GM18870 (cell line): ENCODE measurements around the gene NRSN2.

ENCODE experiments used
- ATAC-seq: cut with Tn5 transposase; IDR thresholded peaks from one replicate; pipeline ENCODE4 v1.9.1; 2021; ENCODE audit warnings: moderate library complexity; ENCODE audit not compliant: unreplicated experiment

The NRSN2 gene

GRCh38 chr20:346640-347316, at the start of gene NRSN2:
Gene NRSN2, plus strand, starts transcription at chr20:347111. Its CDS starts 2,533 bp downstream, at chr20:349644.
- ATAC-seq: no peak

DNA sequence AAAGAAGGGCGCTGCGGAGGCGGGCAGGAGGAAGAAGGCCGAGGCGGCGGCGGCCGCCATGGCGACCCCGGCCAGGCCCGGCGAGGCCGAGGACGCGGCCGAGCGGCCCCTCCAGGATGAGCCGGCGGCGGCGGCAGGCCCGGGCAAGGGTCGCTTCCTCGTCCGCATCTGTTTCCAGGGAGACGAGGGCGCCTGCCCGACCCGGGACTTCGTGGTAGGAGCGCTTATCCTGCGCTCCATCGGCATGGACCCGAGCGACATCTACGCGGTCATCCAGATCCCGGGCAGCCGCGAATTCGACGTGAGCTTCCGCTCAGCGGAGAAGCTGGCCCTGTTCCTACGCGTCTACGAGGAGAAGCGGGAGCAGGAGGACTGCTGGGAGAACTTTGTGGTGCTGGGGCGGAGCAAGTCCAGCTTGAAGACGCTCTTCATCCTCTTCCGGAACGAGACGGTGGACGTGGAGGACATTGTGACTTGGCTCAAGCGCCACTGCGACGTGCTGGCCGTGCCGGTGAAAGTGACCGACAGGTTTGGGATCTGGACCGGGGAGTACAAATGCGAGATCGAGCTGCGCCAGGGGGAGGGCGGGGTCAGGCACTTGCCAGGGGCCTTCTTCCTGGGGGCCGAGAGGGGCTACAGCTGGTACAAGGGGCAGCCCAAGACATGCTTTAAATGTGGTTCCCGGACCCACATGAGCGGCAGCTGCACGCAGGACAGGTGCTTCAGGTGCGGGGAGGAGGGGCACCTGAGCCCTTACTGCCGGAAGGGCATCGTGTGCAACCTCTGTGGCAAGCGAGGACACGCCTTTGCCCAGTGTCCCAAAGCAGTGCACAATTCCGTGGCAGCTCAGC, 48.8 kb upstream of the NRSN2 start:
- peak; percentile 8 for ATAC-seq

DNA sequence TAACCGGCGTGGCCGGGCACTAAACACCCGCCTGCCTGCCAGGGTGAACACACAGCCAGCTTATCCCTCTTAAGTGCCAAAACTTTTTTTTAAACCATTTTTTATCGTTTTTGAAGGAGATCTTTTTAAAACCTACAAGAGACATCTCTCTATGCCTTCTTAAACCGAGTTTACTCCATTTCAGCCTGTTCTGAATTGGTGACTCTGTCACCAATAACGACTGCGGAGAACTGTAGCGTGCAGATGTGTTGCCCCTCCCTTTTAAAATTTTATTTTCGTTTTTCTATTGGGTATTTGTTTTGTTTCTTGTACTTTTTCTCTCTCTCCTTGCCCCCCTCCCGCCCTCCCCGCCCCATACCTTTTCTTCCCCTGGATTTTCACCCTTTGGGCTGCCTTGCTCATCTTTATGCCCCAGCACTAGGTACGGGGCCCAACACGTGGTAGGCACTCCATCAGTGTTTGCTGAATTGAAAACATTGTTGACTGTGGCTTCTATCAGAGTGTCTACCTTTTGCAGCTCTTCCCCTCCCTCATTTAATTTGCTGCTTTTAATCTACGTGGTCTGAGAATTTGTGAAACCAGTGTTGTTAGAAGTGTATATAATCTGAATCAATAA, 48.0 kb upstream of the NRSN2 start:
- no peak for ATAC-seq

- no peak for ATAC-seq
Observed at GRCh38 chr20:300345-300990, 46.4 kb upstream of the NRSN2 start.

- no peak for ATAC-seq
Observed at GRCh38 chr20:301886-302848, 44.7 kb upstream of the NRSN2 start.

DNA sequence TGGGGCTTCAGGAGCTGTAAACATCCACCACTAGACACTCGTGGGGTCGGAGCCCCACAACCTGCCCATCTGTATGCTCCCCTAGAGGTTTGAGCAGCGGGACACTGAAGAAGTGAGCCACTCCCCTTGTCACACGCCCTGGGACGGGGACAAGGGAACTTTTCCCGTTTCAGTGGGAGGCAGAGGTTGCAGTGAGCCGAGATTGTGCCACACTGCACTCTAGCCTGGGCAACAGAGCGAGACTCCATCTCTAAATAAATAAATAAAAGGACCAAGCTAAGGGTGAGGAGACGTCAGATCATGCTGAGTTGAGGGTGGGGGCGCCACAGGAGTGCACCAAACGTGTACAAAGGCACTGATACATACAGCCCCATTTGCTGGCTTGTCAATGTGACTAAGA, 41.2 kb upstream of the NRSN2 start:
- no peak for ATAC-seq

- no peak for ATAC-seq
Observed at GRCh38 chr20:308427-309038, 38.4 kb upstream of the NRSN2 start.

DNA sequence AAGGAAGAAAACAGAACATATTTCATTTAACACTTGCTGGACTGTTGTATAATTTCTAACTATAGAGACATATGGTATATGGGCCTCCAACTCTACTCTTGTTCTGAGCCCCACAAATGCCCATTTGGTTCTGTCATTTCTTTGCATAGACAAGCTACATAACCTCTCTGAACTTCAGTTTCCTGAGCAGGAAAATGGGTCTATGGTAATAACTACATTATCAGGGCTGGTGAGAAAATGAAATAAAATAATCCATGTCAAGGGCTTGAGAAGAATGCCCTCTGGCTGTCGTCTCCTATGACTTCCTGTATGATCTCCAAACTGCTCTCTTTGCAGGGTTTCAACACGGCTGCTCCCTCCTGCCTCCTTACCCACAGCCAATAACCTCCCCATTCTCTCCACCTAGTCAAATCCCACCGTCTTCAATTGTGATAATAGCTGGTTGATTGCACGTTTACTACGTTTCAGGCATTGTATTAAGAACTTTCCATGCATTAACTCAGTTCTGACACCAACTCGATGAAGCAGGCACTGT, 37.5 kb upstream of the NRSN2 start:
- ATAC-seq: no peak

DNA sequence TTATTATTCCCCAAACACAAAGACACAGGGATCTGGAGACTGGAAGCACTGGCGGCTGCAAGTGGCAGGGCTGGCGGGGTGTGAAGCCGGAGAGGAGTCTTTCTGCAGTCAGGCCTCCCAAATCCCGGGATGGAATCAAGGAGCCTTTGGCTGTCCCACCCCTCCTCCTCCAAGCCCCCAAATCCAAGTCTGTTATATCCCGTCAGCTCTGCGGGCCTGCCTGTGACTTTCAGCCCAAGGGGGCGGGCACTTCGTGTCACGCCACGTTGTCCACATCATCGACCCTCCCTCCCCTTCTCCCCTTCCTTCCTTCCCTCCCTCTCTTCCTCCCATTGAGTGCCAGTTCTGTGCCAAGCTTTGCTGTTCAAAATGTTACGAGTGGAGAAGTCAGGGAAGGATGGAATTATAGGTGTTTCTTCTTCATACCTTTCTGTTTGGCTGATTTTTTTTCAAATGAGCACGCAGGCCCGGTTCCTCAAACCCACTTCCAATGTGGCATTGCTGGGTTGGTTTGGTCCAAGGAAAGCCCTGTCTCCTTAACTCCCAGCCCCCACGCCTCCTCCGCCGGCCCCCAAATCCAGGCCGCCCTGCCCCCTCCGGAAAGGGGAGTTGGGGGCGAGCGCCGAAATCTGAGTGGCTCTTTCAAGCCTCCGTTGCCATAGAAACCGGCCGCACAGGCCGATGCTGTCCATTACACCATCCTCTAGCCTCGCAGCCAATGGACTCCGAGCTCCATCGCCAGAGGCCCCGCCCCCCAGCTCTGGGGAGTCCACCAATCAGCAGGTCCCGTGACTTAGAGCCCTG, 36.9 kb upstream of the NRSN2 start:
- peak; percentile 82 for ATAC-seq

DNA sequence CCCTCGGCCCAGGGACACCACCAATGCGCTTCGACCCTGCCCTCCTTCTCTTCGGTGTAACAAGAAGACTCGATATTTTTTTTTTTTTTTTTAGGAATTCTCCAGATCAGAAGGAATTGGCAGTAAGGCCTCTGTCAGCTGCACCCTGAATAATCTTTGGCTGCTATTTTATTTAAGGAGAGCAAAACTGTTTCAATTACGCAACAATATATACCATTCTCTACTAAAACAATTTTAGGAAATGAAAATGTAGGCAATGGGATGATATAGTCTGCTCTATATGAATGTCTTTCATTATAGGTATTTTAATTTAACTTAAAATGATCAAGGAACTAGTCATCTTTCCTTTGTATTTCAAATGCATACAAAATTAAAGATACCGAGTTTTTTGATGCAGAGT, 36.3 kb upstream of the NRSN2 start:
- ATAC-seq: no peak

GRCh38 chr20:311609-312008, 35.3 kb upstream of the NRSN2 start:
- no peak for ATAC-seq

- no peak for ATAC-seq
Observed at GRCh38 chr20:312067-312466, 34.8 kb upstream of the NRSN2 start.

DNA sequence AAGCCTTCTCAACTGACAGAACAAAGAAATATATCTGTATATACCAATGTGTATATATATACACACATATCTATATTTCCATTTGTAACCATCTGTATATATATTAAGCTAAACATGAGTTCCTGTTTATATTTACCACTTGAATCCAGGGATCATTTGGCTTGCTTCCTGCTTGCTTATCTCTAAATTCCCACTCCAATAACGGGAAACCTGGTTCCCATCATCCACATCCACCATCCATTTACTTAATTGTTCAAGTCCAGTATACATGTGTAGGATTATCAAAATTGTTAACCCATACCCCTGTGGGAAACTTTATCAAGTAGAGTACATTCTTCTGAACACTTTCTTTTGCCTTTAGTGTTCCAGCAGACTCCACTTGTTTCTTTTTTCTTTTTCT, 34.0 kb upstream of the NRSN2 start:
- no peak for ATAC-seq

GRCh38 chr20:313402-313801, 33.5 kb upstream of the NRSN2 start:
- ATAC-seq: no peak

DNA sequence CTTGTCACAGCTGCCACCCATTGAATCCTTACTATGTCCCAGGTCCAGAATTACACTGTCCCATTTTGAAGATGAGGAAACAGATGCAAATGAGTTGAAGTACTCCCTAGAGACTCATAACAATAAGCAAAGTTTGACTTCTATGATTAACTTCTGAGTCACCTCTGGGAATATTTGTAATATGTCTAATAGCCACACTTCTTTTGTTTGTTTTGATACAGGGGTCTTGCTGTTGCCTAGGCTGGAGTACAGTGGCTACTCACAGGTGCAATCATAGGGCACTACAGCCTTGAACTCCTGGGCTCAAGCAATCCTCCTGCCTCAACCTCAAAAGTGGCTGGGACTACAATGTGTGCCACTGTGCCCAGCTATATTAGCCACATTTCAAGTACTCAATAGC, 33.0 kb upstream of the NRSN2 start:
- no peak for ATAC-seq

DNA sequence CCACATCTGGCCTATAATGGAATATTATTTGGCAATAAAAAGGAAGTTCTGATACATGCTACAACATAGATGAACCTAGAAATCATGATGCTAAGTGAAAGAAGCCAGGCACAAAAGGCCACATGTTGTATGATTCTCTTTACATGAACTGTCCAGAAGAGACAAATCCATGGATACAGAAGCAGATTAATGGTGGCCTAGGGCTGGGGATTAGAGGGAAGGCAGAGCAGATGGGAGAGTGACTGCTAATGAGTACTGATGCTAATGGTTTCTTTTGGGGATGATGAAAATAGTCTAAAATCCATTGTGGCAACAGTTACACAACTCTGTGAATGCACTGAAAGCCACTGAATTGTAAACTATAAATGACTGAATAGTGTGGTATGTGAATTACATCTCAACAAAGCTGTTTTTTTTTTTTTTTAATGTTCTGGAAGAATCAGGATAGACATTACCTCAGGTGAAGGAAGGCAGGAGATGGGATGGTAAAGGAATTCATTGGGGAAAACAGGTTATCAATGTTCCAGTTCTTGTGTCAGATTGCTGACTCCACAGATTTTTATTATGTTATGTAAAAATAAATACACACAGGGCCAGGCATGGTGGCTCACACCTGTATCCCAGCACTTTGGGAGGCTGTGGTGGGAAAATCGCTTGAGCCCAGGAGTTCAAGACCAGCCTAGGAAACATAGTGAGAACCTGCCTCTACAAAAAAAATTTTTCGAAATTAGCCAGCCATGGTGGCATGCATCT, 30.4 kb upstream of the NRSN2 start:
- ATAC-seq: no peak

DNA sequence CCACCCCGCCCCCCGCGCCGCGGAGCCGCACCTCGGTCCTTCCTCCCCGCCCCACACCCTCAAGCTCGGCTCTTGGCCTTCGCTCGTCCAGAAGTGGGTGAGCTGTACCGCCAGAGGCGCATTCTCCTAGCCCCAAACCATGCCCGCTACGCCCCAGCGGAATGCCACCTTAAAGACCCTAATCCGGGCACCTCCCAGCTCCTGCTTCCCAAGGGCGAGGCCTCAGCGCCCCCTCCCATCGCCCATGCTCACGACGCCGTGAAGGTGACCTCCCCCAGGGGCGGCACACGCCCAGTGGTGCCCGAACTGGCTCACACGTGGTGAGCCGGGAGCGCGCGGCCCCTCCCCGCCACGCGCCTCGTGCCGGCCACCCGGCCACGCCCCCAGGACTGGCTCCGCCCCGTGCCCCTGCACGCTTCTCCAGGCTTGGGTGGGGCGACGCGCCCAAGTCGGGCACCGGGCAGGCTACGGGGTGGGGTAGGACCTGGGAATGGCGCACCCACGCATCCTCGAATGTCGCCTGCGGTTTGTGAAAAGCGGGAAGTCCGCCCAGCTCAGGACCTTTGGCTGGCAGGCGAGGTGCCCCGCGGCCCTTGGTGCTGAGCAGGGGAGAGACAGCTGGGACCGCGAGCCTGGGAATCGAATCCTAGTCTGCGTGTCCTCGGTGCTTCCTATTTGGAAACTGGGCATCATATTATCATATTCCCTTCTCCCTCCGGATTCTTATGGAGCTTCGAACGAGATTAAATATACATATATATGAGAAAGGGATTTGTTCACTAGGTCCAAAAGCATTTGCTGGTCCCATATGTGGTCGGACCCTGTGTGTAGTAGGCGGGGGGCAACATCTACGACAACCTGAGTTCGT, 22.5 kb upstream of the NRSN2 start:
- ATAC-seq: peak; percentile 38
